ENCODE results near the gene ZSWIM7.

ZSWIM7 gene, protein sequence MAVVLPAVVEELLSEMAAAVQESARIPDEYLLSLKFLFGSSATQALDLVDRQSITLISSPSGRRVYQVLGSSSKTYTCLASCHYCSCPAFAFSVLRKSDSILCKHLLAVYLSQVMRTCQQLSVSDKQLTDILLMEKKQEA

GRCh38 chr17:15999141-15999973 is at the start of gene ZSWIM7, which contains the start of gene TTC19:
Gene ZSWIM7, minus strand, starts transcription at chr17:15999704. Its CDS starts 110 bp downstream, at chr17:15999594.
Gene TTC19, plus strand, starts transcription at chr17:15999824. Its CDS starts 25 bp downstream, at chr17:15999849.
- DNase-seq = peak; percentile 94

- no peak for DNase-seq
Observed at GRCh38 chr17:16048811-16049449, 49.4 kb upstream of the ZSWIM7 start.

DNA sequence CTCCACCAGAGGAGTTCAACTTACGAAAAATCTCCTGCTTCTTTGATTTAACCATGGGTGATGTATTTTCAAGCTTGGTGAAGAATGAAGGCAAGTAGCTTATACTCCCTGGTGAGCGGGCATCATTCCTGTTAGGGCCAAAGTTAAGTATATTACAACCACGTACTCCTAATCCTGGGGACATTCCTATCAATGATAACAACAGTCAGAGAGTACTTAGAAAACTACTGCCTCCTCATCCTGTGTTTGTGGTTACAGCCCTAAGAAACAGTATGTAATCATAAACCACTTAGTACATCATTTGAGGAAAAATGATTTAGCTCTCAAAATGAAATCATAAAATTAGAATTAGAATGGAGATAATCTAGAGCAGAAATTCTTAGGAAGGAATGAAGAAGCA is 47.5 kb upstream of the ZSWIM7 start:
- DNase-seq = no peak

GRCh38 chr17:16044487-16044886 is 45.0 kb upstream of the ZSWIM7 start:
- no peak for DNase-seq

DNA sequence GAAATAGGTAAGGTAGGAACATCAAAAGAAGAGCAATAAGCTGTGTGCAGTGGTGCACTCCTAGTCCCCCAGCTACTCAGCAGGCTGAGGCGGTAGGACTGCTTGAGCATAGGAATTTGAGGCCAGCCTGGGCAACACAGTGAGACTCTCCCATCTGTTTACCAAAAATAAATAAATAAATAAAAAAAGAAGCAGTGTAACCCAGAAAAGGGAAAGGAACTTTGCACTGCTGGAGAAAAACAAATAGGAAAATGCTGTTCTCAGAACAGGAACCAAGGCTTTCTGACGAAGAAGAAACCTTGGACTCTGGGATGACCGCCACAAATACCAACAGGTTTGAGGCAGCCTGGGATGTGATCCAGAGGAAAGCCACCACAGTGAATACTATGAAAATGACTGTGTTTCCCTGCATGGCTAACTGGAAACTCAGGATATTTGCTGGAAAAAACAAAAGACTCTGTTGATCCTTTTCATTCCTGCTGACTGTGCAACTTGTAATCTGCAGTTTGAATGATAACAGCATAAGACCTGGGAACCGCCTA is 41.3 kb upstream of the ZSWIM7 start:
- no peak for DNase-seq

- DNase-seq = no peak
Observed at GRCh38 chr17:16037636-16038035, 38.1 kb upstream of the ZSWIM7 start.

GRCh38 chr17:16036261-16036660 is 36.8 kb upstream of the ZSWIM7 start:
- no peak for DNase-seq

DNA sequence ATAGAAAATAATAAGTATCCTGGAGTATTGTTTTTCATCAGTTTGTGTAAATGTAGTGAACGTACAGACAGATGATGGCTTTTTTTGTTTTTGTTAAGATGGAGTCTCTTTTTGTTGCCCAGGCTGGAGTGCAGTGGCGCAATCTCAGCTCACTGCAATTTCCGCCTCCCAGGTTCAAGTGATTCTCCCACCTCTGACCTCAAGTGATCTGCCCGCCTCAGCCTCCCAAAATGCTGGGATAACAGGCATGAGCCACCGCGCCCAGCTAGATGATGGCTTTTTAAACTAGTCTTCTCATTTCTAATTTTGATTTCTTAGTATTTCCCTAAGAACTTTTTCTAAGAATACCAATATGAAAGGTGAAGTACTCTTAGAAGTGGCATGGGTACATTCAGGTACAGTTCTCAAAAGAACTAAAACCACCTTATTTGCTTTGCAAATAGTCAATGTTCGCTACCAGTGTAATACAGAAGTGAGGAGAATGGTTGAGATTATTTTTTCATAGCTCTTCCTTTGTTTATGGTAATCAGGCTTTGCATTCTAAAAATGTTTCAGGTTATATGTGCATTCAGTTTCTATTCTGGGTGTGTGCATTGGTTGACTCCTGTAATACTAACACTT is 34.3 kb upstream of the ZSWIM7 start:
- no peak for DNase-seq

- DNase-seq = peak; percentile 69
Observed at GRCh38 chr17:16027708-16028584, 28.4 kb upstream of the ZSWIM7 start.

GRCh38 chr17:16026895-16027294 is 27.4 kb upstream of the ZSWIM7 start:
- DNase-seq = no peak

DNA sequence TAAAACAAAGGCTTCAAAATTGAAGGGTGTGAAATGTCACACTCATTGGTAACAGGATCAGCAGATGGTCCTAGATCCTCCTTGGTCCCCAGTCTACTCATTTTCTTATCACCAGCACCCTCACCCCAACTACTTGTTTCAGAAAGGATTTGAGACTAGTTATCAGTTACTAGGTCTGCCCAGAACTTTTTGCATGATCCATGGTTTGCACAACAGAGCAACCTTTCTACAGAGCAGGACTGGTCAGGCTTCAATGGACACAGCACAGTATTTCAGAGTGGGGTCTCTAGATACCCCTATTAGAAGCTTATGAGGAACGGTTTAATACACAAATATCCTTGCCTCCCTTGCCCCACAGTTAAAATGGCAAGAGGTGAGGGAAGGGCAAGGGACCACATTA is 25.7 kb upstream of the ZSWIM7 start:
- no peak for DNase-seq

GRCh38 chr17:16023881-16024280 is 24.4 kb upstream of the ZSWIM7 start:
- DNase-seq = no peak

DNA sequence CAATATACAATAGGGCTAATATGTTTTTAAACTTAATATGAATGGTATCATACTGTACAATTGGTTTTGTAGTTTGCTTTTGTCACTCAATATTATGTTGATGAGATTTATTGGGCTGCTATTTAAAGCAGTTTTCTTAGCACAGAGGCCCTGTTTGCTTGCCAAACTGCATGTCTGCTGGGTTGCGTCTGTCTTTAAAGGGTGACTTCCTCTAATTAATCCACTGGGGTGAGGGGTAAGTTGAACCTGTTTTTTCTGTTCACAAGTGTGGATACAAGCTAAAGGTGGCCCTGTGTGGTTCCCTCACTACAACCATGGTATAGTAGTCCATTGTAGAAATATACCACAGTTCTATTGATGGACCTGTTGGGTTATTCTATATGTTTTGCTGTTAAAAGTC is 19.8 kb upstream of the ZSWIM7 start:
- DNase-seq = no peak

- no peak for DNase-seq
Observed at GRCh38 chr17:16013943-16014407, 14.5 kb upstream of the ZSWIM7 start.

GRCh38 chr17:16007439-16007838 is 7.9 kb upstream of the ZSWIM7 start:
- DNase-seq = peak; percentile 12

GRCh38 chr17:16005636-16006035 is 6.1 kb upstream of the ZSWIM7 start:
- no peak for DNase-seq

DNA sequence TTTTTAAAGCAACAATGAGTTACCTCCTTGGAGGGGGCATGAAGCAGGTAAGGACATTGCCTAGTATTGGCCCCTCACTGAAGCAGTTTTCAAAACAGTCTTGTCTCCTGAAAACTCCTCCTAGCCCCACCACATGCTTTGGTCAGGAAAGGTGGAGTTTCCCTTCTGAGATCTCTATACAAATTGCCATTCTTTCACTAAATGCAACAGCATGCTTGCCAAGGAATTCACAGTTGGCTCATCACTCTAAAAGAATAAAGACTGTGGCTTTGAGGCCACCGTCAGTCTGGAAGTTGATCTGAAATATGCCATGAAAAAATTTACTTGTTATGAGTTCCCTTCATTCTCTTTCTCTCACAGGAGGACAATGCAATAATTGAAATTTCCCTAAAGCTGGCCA is 4.3 kb upstream of the ZSWIM7 start:
- DNase-seq = no peak

GRCh38 chr17:16002708-16003260 is 3.3 kb upstream of the ZSWIM7 start:
- no peak for DNase-seq

- no peak for DNase-seq
Observed at GRCh38 chr17:16001226-16001897, 1.9 kb upstream of the ZSWIM7 start.

GRCh38 chr17:15999974-16000827 is 697 bp upstream of the ZSWIM7 start:
- no peak for DNase-seq

All from stimulated activated CD4-positive, alpha-beta T cell treated with anti-CD3 and anti-CD28 coated beads, Interleukin-1b, Interleukin-23, amount 100 ng/mL, for 48 hours (primary cell).